NCI-H146 treated with DMSO at 0.1 percent for 48 hours (cell line): ENCODE results near the gene XCL1.
"Not testable (repeated sequence)": the region's sequence is repeated elsewhere in the genome, so short reads cannot be mapped to it uniquely, and the experiment has no call there.

Experiments used
- DNase-seq: peaks from one replicate; lab custom pipeline; 2025; ENCODE audit not compliant: unreplicated experiment; lab: John Stamatoyannopoulos, UW

XCL1 gene

GRCh38 chr1:168576245-168576688 lies at the start of gene XCL1:
XCL1 (plus strand) TSS chr1:168576605; CDS start chr1:168576638, 33 bp downstream.
- DNase-seq: not testable (repeated sequence)

GRCh38 chr1:168529518-168529917 lies 46.9 kb upstream of the XCL1 start:
- no peak for DNase-seq

- DNase-seq: no peak
These were observed 44.6 kb upstream of the XCL1 start for GRCh38 chr1:168531615-168532345.

- no peak for DNase-seq
These were observed 40.9 kb upstream of the XCL1 start for GRCh38 chr1:168535536-168535935.

GRCh38 chr1:168540798-168541197 lies 35.6 kb upstream of the XCL1 start:
- DNase-seq: not testable (repeated sequence)

- DNase-seq: not testable (repeated sequence)
These were observed 33.4 kb upstream of the XCL1 start for GRCh38 chr1:168542978-168543377.

- DNase-seq: not testable (repeated sequence)
These were observed 32.4 kb upstream of the XCL1 start, which contains the start of gene XCL2 for GRCh38 chr1:168543840-168544498. XCL2 (minus strand) TSS chr1:168543997; CDS start chr1:168543964, 33 bp downstream.

GRCh38 chr1:168545678-168546552 lies 30.5 kb upstream of the XCL1 start:
- DNase-seq: not testable (repeated sequence)

GRCh38 chr1:168546553-168546895 lies 29.9 kb upstream of the XCL1 start:
- not testable (repeated sequence) for DNase-seq

- DNase-seq: no peak
These were observed 25.4 kb upstream of the XCL1 start for GRCh38 chr1:168550971-168551370.

- DNase-seq: no peak
These were observed 24.7 kb upstream of the XCL1 start for GRCh38 chr1:168551688-168552087.

GRCh38 chr1:168552961-168553360 lies 23.4 kb upstream of the XCL1 start:
- no peak for DNase-seq

GRCh38 chr1:168553680-168554553 lies 22.5 kb upstream of the XCL1 start:
- DNase-seq: no peak

GRCh38 chr1:168554603-168555483 lies 21.6 kb upstream of the XCL1 start:
- no peak for DNase-seq

- DNase-seq: no peak
These were observed 20.8 kb upstream of the XCL1 start for GRCh38 chr1:168555508-168556046.

GRCh38 chr1:168556647-168557046 lies 19.8 kb upstream of the XCL1 start:
- no peak for DNase-seq

- no peak for DNase-seq
These were observed 16.0 kb upstream of the XCL1 start for GRCh38 chr1:168560370-168560769.

- no peak for DNase-seq
These were observed 14.4 kb upstream of the XCL1 start for GRCh38 chr1:168561989-168562388.

GRCh38 chr1:168565825-168566224 lies 10.6 kb upstream of the XCL1 start:
- DNase-seq: no peak
